GM19397 (cell line): ENCODE data around the gene GPR171.
A peak's percentile ranks its signal among the peaks of the same experiment; 100 is the strongest.
"Not testable (repeated sequence)": the region's sequence is repeated elsewhere in the genome, so short reads cannot be mapped to it uniquely, and the experiment has no call there.

Experiments used
- ATAC-seq: cut with Tn5 transposase; IDR thresholded peaks from one replicate; pipeline ENCODE4 v1.9.1; 2021; ENCODE audit warnings: mild to moderate bottlenecking, moderate library complexity; ENCODE audit not compliant: unreplicated experiment

The GPR171 gene

GRCh38 chr3:151182349-151183079 lies 20.5 kb downstream of the GPR171 start:
- no peak for ATAC-seq

DNA sequence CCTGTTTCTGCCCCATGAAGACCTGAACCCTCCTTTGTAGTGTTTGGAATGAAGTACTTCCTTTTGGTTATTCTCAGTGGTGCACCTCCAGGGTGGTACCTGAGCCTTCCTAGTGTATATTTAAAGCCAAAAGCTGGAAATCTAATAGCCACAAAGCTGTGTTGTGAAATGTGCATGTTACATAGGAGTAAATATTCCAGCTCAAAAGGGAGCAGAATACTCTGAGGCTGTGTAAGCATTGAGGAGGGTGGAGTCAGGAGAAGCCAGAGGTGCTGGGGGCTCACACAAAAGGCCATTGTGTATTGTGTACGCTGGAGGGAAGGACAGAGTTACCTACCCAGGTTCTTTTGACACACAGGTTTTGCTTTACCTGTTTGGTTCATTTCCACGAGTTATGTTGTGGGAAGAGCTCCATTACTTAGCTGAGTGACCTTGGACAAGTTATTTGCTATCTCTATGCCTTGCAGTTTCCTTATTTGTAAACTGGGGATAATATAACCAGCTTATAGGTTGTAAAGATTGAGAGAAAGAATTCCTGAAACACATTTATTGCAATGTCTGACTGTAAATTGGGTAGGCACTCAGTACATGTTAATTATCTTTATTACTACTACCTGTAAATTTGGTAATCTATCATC lies 24.7 kb downstream of the GPR171 start:
- no peak for ATAC-seq

- no peak for ATAC-seq
These were observed 27.1 kb downstream of the GPR171 start for GRCh38 chr3:151175952-151176351.

GRCh38 chr3:151174351-151174750 lies 28.7 kb downstream of the GPR171 start:
- ATAC-seq, result no peak

GRCh38 chr3:151171145-151171757 lies 31.8 kb downstream of the GPR171 start:
- peak; percentile 55 for ATAC-seq

GRCh38 chr3:151169948-151170679 lies 32.9 kb downstream of the GPR171 start:
- ATAC-seq, result not testable (repeated sequence)

GRCh38 chr3:151169262-151169947 lies 33.6 kb downstream of the GPR171 start:
- no peak for ATAC-seq

DNA sequence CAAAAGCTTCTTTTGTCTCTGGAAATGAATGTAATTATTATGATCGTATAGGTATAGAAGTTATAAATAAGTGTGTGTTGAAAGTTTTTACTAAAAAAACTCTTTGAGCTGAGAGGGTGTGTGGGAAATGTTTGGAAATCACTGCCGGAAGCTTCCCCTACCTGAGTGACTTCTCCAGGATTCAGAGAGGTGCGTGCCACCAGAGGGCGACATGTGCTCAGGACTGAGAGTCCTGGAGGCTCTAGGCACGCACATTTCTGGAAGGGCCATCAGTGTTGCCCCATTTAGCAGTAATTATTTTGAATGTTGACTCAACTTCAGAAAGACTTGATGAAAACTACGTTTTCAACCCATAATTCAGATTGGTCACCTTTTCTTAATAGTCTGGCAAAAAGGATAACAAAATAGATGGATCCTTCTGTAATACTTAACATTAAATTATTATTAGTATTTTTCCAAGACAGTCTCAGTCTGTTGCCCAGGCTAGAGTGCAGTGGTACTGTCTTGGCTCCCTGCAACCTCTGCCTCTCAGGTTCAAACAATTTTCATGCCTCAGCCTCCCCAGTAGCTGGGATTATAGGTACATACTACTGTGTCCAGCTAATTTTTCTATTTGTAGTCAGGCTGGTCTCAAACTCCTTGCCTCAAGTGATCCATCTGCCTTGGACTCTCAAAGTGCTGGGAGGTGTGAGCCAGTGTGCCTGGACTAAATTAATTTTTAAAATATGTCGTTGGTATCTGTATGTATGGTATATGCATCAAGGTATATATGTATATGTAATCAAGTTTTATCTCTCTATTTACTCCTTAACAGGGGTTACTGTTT lies 34.5 kb downstream of the GPR171 start:
- ATAC-seq, result peak; percentile 41

DNA sequence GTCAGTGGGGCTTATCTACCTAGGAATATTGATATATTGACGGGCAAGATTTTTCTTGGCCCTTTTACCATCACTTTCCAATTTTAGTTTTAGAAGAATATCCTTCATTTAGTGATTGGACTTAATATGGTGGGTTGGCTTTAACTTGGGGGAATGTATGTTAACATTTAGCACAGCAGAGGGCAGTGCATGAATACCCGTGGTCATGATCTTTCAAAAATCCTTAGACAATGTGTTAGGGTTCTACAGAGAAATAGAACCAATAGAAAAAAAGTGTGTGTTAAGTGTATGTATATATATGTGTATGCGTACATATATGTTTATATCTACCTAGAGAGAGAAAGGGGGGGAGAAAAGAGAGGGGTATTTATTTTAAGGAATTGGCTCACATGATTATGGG lies 36.9 kb downstream of the GPR171 start:
- no peak for ATAC-seq

- no peak for ATAC-seq
These were observed 37.8 kb downstream of the GPR171 start for GRCh38 chr3:151165226-151165625.

DNA sequence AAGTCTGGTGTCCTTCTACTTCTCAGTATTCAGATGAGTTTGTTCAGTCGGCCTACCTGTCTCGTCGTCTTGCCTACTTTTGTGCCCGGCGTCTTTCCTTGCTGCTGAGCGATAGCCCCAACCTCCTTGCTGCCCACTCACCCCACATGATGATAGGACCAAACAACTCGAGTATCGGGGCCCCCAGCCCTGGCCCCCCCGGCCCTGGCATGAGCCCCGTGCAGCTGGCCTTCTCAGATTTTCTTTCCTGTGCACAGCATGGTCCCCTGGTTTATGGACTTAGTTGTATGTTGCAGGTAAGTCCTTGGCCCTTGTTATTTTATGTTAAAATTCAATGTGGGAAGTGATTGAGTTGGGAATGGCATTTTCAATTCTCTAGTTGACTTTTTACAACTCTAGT lies 43.2 kb downstream of the GPR171 start:
- ATAC-seq, result no peak

- peak; percentile 69 for ATAC-seq
These were observed 46.3 kb downstream of the GPR171 start for GRCh38 chr3:151156618-151157216.

DNA sequence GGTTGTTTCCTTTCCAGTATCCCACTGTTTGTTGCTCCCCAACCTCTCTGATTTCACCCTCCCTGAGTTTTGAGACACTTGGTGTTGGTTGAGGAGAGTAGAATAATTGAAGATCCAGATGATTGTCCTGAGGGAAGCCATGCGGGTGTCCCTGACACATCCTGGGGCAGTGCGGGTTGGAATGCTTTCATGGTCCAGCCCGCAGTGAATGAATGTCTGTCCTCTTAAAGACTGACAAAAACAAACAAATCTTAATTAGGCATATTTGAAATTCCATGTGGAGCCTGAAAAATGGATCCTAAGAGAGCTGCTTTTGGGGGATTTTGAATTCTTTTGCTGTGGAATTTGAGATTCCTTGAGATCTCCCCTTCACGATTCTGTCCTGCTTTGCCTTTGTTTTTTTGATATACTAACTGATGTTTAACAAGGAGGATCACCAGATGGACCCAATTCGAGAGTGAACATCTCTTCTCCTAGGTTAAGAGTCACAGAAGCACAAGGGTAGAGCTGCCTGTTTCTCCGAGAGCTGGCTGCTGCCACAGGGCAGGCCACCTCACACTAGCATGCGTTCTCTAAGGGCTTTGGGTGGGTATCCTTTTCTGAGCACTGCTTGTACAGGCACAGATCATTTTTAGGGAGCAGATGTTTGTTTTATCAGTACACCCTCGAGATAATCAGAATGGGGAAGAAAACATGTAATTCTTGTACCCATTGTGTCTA lies 47.4 kb downstream of the GPR171 start:
- no peak for ATAC-seq

DNA sequence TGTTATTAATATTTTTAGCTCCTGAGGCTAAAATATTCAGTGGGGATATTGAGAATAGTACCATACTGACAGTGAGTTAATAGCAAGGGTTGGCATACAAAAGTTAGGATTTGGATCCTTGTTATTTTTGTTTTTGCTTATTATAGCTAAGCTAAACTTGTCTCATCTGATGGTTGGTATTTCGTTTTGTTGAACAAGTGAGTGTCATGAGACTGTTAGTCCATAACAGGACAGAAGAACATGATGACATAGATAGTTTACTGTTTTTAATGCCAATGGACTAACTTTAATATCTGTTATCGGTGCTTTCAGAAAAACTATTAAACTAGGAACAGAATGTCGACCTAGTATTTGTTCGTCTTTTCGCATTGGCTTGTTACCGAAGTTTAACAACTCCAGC lies 48.5 kb downstream of the GPR171 start:
- ATAC-seq, result no peak

GRCh38 chr3:151152455-151153079 lies 50.4 kb downstream of the GPR171 start:
- ATAC-seq, result no peak
